Calu3 (cell line): ENCODE data around the gene SLC12A5. TPM values are rescaled to one million over a fixed set of nuclear protein-coding genes. Genes with fewer than 3 reads are reported as not detected.
"Not testable (repeated sequence)": the region's sequence is repeated elsewhere in the genome, so short reads cannot be mapped to it uniquely, and the experiment has no call there.

ENCODE experiments used
- BruUV-seq: library from RNA; stranded (reverse); fragments of 400-500 nt; replicated peaks from 2 replicates; lab custom pipeline; 2021; lab: Mats Ljungman, UMichigan
- CTCF ChIA-PET: fragments of 300-600 bp; sonication (Branson Sonifier 250); formaldehyde crosslinking; loops from one replicate; lab custom pipeline; 2022; ENCODE audit warnings: antibody characterized with exemption; lab: Charles Lee
- DNase-seq: peaks from one replicate; pipeline ENCODE4 v3.0.0; 2022
- H3K27ac Mint-ChIP-seq: one replicate; pipeline ENCODE4 v1.8.0; 2022; ENCODE audit warnings: mixed read lengths; ENCODE audit not compliant: unreplicated experiment
- H3K27me3 Mint-ChIP-seq: one replicate; pipeline ENCODE4 v1.8.0; 2022; ENCODE audit warnings: mixed read lengths; ENCODE audit not compliant: unreplicated experiment
- H3K36me3 Mint-ChIP-seq: one replicate; pipeline ENCODE4 v1.8.0; 2022; ENCODE audit warnings: mild to moderate bottlenecking, moderate library complexity, mixed read lengths; ENCODE audit not compliant: insufficient read depth, unreplicated experiment
- H3K4me1 Mint-ChIP-seq: one replicate; pipeline ENCODE4 v1.8.0; 2022; ENCODE audit warnings: mild to moderate bottlenecking, low read depth, mixed read lengths; ENCODE audit not compliant: unreplicated experiment
- H3K4me3 Mint-ChIP-seq: one replicate; pipeline ENCODE4 v1.8.0; 2022; ENCODE audit warnings: mild to moderate bottlenecking, low read depth, moderate library complexity, mixed read lengths; ENCODE audit not compliant: unreplicated experiment
- H3K9me3 Mint-ChIP-seq: one replicate; pipeline ENCODE4 v1.8.0; 2022; ENCODE audit warnings: low read depth, mixed read lengths; ENCODE audit not compliant: unreplicated experiment
- intact Hi-C: fragments of 100-400 bp; cut with micrococcal nuclease; formaldehyde crosslinking; loops from one replicate; pipeline ENCODE4 v1.10.0; 2022; ENCODE audit not compliant: unreplicated experiment
- total RNA-seq: library from RNA; stranded (reverse); gene quantifications from 2 replicates; pipeline ENCODE4 v1.2.3, GENCODE V29; 2022
- TF ChIP-seq, protein P1 (sequence below): fragments of 200-600 bp; IDR thresholded peaks from one replicate; pipeline ENCODE4 v1.8.0; 2022; ENCODE audit warnings: antibody characterized with exemption; ENCODE audit not compliant: unreplicated experiment

SLC12A5 gene
- total RNA-seq, 1 experiment from 2014 or later: 2.1 TPM

DNA sequence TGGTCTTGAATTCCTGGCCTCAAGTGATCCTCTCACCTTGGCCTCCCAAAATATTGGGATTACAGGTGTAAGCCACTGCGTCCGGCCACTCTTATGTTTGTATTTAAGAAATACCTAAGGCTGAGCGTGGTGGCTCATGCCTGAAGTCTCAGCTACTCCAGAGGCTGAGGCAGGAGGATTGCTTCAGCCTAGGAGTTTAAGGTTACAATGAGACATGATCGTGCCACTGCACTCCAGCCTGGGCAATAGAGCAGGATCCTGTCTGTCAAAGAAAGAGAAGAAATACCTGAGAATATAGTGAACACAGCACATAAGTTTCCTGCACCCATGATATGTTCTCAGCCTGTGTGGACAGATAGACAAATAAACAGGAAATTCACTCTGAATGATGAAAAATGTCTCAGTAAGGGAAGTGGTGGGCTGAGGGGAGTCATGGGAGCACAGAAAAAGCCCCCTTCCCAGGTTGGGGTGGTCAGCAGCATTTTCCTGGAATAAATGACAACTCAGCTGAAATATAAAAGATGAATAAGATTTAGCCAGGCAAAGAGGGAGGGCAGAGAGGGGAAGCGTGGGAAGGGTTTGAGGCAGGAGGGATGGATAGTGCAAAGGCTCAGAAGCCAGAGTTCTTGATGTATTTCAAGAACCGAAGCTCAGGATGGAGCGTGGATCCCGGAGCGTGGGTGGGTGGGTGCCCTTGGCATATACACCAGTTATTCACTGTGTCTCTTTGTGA lies 34.1 kb upstream of the SLC12A5 start:
- H3K4me1 Mint-ChIP-seq: peaks cover 33% of the 10 kb centered on the region
- DNase-seq: no peak
- TF ChIP-seq, protein P1, sequence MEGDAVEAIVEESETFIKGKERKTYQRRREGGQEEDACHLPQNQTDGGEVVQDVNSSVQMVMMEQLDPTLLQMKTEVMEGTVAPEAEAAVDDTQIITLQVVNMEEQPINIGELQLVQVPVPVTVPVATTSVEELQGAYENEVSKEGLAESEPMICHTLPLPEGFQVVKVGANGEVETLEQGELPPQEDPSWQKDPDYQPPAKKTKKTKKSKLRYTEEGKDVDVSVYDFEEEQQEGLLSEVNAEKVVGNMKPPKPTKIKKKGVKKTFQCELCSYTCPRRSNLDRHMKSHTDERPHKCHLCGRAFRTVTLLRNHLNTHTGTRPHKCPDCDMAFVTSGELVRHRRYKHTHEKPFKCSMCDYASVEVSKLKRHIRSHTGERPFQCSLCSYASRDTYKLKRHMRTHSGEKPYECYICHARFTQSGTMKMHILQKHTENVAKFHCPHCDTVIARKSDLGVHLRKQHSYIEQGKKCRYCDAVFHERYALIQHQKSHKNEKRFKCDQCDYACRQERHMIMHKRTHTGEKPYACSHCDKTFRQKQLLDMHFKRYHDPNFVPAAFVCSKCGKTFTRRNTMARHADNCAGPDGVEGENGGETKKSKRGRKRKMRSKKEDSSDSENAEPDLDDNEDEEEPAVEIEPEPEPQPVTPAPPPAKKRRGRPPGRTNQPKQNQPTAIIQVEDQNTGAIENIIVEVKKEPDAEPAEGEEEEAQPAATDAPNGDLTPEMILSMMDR: no peak
- H3K9me3 Mint-ChIP-seq: no peaks in the 10 kb centered on the region
- intact Hi-C loops: no loop called here
- BruUV-seq: no TSS peak
- H3K4me3 Mint-ChIP-seq: no peak overlapping the region
- peaks cover 7% of the 10 kb centered on the region for H3K36me3 Mint-ChIP-seq
- H3K27me3 Mint-ChIP-seq: peaks cover 30% of the 10 kb centered on the region
- no peak overlapping the region for H3K27ac Mint-ChIP-seq
- CTCF ChIA-PET: no interaction called here

DNA sequence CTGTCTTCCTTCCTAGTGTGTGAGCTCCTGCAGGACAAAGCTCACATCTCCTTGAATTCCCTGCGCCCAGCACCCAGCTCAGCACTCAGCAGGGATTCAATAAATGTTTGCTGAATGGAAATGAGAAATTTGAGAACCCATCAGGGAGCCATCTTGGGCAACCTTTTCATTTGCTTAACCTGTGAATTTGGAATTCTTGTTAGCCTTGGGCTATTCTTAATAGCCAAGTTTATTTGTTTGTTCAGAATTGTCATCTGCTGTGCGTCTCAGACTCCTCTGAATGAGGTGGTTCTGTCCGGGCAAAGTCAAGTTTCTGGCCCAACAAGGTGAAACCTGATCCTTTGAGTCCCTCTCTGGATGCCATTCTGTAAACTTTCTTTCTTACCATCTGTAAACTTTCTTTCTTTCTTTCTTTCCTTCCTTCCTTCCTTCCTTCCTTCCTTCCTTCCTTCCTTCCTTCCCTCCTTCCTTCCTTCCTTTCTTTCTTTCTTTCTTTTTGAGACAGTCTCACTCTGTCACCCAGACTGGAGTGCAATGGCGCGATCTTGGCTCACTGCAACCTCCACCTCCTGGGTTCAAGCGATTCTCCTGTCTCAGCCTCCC lies 33.4 kb upstream of the SLC12A5 start:
- H3K27me3 Mint-ChIP-seq: peaks cover 37% of the 10 kb centered on the region
- peaks cover 33% of the 10 kb centered on the region for H3K4me1 Mint-ChIP-seq
- H3K9me3 Mint-ChIP-seq, H3K4me3 Mint-ChIP-seq, H3K36me3 Mint-ChIP-seq, intact Hi-C loops, H3K27ac Mint-ChIP-seq, BruUV-seq, DNase-seq, CTCF ChIA-PET: not testable (repeated sequence)

DNA sequence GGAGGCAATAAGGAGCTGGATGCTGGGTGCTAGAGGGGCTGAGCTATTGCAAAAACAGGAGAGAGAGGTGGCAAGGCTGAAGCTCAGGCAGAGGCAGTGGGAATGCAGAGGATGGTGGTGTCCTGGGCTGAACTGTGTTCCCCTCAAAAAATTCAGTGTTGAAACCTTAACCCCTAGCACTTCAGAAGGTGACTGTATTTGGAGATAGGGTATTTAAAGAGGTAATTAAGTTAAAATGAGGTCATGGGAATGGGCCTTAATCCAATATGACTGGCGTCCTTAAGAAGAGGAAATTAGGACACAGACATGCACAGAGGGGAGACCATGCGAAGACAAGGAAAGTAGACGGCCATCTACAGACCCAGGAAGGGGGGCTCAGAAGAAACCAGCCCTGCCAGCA lies 31.8 kb upstream of the SLC12A5 start:
- Mint-ChIP-seq H3K36me3 (peaks cover 7% of the 10 kb centered on the region), H3K4me3 (no peak overlapping the region), H3K4me1 (peaks cover 33% of the 10 kb centered on the region), H3K9me3 (no peaks in the 10 kb centered on the region), H3K27ac (no peak overlapping the region), H3K27me3 (peaks cover 42% of the 10 kb centered on the region)
- TF ChIP-seq, protein P1: no peak
- no peak for DNase-seq
- CTCF ChIA-PET: no interaction called here
- no TSS peak for BruUV-seq
- intact Hi-C loops: no loop called here

DNA sequence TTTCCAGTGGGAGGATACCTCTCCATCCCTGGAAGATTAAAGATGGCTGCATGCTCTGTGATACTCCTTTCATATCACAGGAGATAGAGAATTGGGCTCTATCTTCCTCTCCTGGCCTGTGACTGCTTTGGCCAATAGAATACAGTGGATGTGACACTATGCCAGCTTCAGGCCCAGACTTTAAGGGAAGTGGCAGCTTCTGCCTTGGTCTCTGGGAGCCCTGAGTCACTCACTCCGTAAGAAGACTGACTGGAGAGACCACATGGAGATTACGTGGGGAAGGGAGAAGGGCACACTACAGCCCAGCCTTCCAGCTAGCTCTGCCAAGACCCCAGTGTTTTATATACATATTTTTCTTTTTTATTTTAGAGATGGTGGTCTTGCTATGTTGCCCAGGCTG lies 30.7 kb upstream of the SLC12A5 start:
- DNase-seq: no peak

More for the DNA sequence above, 30.7 kb upstream of the SLC12A5 start:
- Mint-ChIP-seq H3K27me3 (peaks cover 47% of the 10 kb centered on the region), H3K9me3 (no peaks in the 10 kb centered on the region), H3K4me3 (no peak overlapping the region), H3K36me3 (peaks cover under 1% of the 10 kb centered on the region), H3K4me1 (peaks cover 26% of the 10 kb centered on the region), H3K27ac (no peak overlapping the region)
- intact Hi-C loops: no loop called here
- CTCF ChIA-PET: interaction anchor here (1.7 kb wide), 1 partner anchor 11 kb away, joined by 8 read pairs; no protein-coding TSS in a partner anchor
- no TSS peak for BruUV-seq
- TF ChIP-seq, protein P1: no peak
